Natural killer cell (primary cell): ENCODE measurements around the gene BTBD16. TPM values are rescaled to one million over a fixed set of nuclear protein-coding genes. Genes with fewer than 3 reads are reported as not detected.

Experiments
- ATAC-seq, 3 donors: fragments of 150-1000 bp in 2 of 3; fragments of 200-7000 bp in 1 of 3; cut with Tn5 transposase; 1 replicate in 1 of 3; 2 replicates in 2 of 3; pipeline ENCODE4 v1.10.0; 2021; ENCODE audit warnings: mild to moderate bottlenecking in 2 of 3, moderate library complexity in 2 of 3
- DNase-seq, 2 donors: peaks; one replicate each; pipeline versions ENCODE4 v3.0.0 to v3.0.0-alpha.2; 2013 to 2021; ENCODE audit warnings: mixed read lengths in 1 of 2
- H3K27ac ChIP-seq: one replicate; pipeline ENCODE4 v1.5.1; 2013; ENCODE audit warnings: mild to moderate bottlenecking, low read length
- H3K27me3 ChIP-seq: one replicate; pipeline ENCODE4 v1.6.1; 2013; ENCODE audit warnings: low read length; ENCODE audit not compliant: control insufficient read depth, insufficient read depth
- H3K36me3 ChIP-seq: one replicate; pipeline ENCODE4 v1.6.1; 2013; ENCODE audit warnings: low read length; ENCODE audit not compliant: control insufficient read depth, insufficient read depth
- H3K4me1 ChIP-seq: one replicate; pipeline ENCODE4 v1.6.1; 2013; ENCODE audit warnings: low read length; ENCODE audit not compliant: control insufficient read depth, insufficient read depth
- H3K4me3 ChIP-seq: one replicate; pipeline ENCODE4 v1.5.1; 2013; ENCODE audit warnings: low read length
- H3K9me3 ChIP-seq: one replicate; pipeline ENCODE4 v1.6.1; 2013; ENCODE audit warnings: low read length; ENCODE audit not compliant: control insufficient read depth, insufficient read depth
- H3K27ac Mint-ChIP-seq, 2 donors: one replicate each; pipeline ENCODE4 v1.8.0; 2022; ENCODE audit warnings: mild to moderate bottlenecking in 2 of 2, mixed read lengths in 2 of 2, moderate library complexity in 1 of 2
- H3K27me3 Mint-ChIP-seq, 2 donors: one replicate each; pipeline ENCODE4 v1.8.0; 2022; ENCODE audit warnings: low read depth in 2 of 2, mixed read lengths in 2 of 2
- H3K36me3 Mint-ChIP-seq: one replicate; pipeline ENCODE4 v1.8.0; 2022; ENCODE audit warnings: mixed read lengths
- H3K4me1 Mint-ChIP-seq, 2 donors: one replicate each; pipeline ENCODE4 v1.8.0; 2022; ENCODE audit warnings: mixed read lengths in 2 of 2
- H3K4me3 Mint-ChIP-seq: one replicate; pipeline ENCODE4 v1.8.0; 2022; ENCODE audit warnings: mild to moderate bottlenecking, moderate library complexity, mixed read lengths
- H3K9me3 Mint-ChIP-seq, 2 donors: one replicate each; pipeline ENCODE4 v1.8.0; 2022; ENCODE audit warnings: mixed read lengths in 2 of 2
- CTCF ChIP-seq: fragments of 200-600 bp; IDR thresholded peaks from one replicate; pipeline ENCODE4 v1.8.0; 2022; ENCODE audit warnings: antibody characterized with exemption
- WGBS: methylation state at CpG from one replicate; pipeline ENCODE4 v1.1.7; 2013; ENCODE audit warnings: missing lambda C conversion rate; ENCODE audit not compliant: insufficient coverage; 5-methylcytosine and 5-hydroxymethylcytosine counted together
- intact Hi-C: fragments of 100-400 bp; cut with micrococcal nuclease; formaldehyde crosslinking; loops from one replicate; pipeline ENCODE4 v1.14.2; 2022
- total RNA-seq, 4 donors: library from RNA; stranded (reverse); fragments of 120-200 nt in 1 of 4; gene quantifications; one replicate each; pipeline versions ENCODE4 v1.2.3 to v1.2.4, GENCODE V29; 2013 to 2022

BTBD16 gene
- total RNA-seq, 3 donors from 2014 or later (not counting 1 experiment from before 2014, with no cell fraction given): not detected

GRCh38 chr10:122348935-122349361, 77.9 kb downstream of the BTBD16 start:
- H3K9me3 ChIP-seq: no peaks in the 10 kb centered on the region
- H3K27ac ChIP-seq: no peak overlapping the region
- no peaks in the 10 kb centered on the region for H3K27me3 ChIP-seq
- WGBS: 91% methylated on average over 7 of the region's 7 CpGs
- no peak overlapping the region for H3K4me3 Mint-ChIP-seq
- DNase-seq: no peak
- no peak overlapping the region for H3K27ac Mint-ChIP-seq
- intact Hi-C loops: no loop called here
- no peak for ATAC-seq
- no peak overlapping the region for H3K4me3 ChIP-seq
- no peaks in the 10 kb centered on the region for H3K9me3 Mint-ChIP-seq
- peaks cover 0 to 13% of the 10 kb centered on the region in 2 donors for H3K4me1 Mint-ChIP-seq
- H3K4me1 ChIP-seq: no peaks in the 10 kb centered on the region
- H3K36me3 Mint-ChIP-seq: no peaks in the 10 kb centered on the region
- no peak for TF ChIP-seq CTCF
- no peaks in the 10 kb centered on the region for H3K36me3 ChIP-seq
- H3K27me3 Mint-ChIP-seq: peaks cover 0 to 2% of the 10 kb centered on the region in 2 donors

- H3K9me3 Mint-ChIP-seq: no peaks in the 10 kb centered on the region
- 79% methylated on average over 3 of the region's 3 CpGs for WGBS
- Histone ChIP-seq H3K4me3 (no peak overlapping the region), H3K9me3 (no peaks in the 10 kb centered on the region), H3K27ac (no peak overlapping the region), H3K27me3 (no peaks in the 10 kb centered on the region), H3K4me1 (no peaks in the 10 kb centered on the region), H3K36me3 (no peaks in the 10 kb centered on the region)
- no peak for ATAC-seq
- peaks cover 0 to 2% of the 10 kb centered on the region in 2 donors for H3K27me3 Mint-ChIP-seq
- no peak for DNase-seq
- intact Hi-C loops: no loop called here
- H3K4me3 Mint-ChIP-seq: no peak overlapping the region
- H3K27ac Mint-ChIP-seq: no peak overlapping the region
- H3K4me1 Mint-ChIP-seq: peaks cover 0 to 11% of the 10 kb centered on the region in 2 donors
- TF ChIP-seq CTCF: no peak
- H3K36me3 Mint-ChIP-seq: no peaks in the 10 kb centered on the region
These were observed 78.8 kb downstream of the BTBD16 start for GRCh38 chr10:122349758-122350369.

- no peaks in the 10 kb centered on the region for H3K4me1 ChIP-seq
- H3K9me3 ChIP-seq: no peaks in the 10 kb centered on the region
- no peak overlapping the region for H3K4me3 Mint-ChIP-seq
- DNase-seq (no peak), ATAC-seq (no peak)
- peaks cover 0 to 2% of the 10 kb centered on the region in 2 donors for H3K27me3 Mint-ChIP-seq
- no peak overlapping the region for H3K27ac Mint-ChIP-seq
- no peak for TF ChIP-seq CTCF
- WGBS: 83% methylated on average over 12 of the region's 12 CpGs
- intact Hi-C loops: no loop called here
- peaks cover 0 to 9% of the 10 kb centered on the region in 2 donors for H3K4me1 Mint-ChIP-seq
- no peaks in the 10 kb centered on the region for H3K9me3 Mint-ChIP-seq
- H3K36me3 ChIP-seq: no peaks in the 10 kb centered on the region
- no peak overlapping the region for H3K4me3 ChIP-seq
- H3K27me3 ChIP-seq: no peaks in the 10 kb centered on the region
- H3K36me3 Mint-ChIP-seq: no peaks in the 10 kb centered on the region
- no peak overlapping the region for H3K27ac ChIP-seq
These were observed 79.8 kb downstream of the BTBD16 start for GRCh38 chr10:122350893-122351292.
